Esophagus muscularis mucosa (tissue), 4 donors: Measurements from ENCODE around the gene TIMM17A.

ENCODE experiments used
- EP300 ChIP-seq: sonication (generic); formaldehyde crosslinking; IDR thresholded peaks from one replicate; pipeline ENCODE4 v1.6.1; 2017; ENCODE audit warnings: antibody characterized with exemption
- POLR2A ChIP-seq: fragments of 450-650 bp; IDR thresholded peaks from one replicate; pipeline ENCODE4 v1.6.1; 2017; ENCODE audit warnings: antibody characterized with exemption, moderate library complexity, mild to moderate bottlenecking, low read depth
- POLR2AphosphoS5 ChIP-seq, 2 donors: sonication (generic); formaldehyde crosslinking; IDR thresholded peaks; one replicate each; pipeline ENCODE4 v1.6.1; 2017; ENCODE audit warnings: antibody characterized with exemption in 2 of 2
- TF ChIP-seq, protein P1 (sequence below), 3 experiments: fragments of 200-600 bp in 2 of 3; fragments of 450-650 bp in 1 of 3; sonication (generic) in 2 of 3; IDR thresholded peaks; one replicate each; pipeline ENCODE4 v1.5.1; 2017 to 2019; ENCODE audit warnings: antibody characterized with exemption in 3 of 3, mild to moderate bottlenecking in 2 of 3, moderate library complexity in 1 of 3

DNA sequence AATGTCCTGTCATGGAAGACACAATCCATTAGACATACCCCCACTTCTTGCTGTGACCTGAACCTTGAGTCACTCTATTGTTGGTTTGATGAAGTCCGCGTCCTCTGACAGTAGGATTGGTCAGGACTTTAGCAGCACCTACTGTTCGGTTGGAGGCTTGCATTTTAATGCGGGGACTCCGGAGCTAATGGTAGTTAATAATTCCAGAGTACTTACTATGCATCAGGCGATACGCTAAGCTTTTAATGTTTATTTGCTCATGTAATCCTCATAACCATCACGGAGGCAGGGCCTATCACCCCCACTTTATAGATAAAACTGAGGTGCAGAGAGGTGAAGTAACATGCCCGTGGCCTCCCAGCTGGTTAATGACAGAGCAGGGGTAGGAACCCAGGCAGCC is 47.2 kb downstream of the TIMM17A start:
- TF ChIP-seq, protein P1, sequence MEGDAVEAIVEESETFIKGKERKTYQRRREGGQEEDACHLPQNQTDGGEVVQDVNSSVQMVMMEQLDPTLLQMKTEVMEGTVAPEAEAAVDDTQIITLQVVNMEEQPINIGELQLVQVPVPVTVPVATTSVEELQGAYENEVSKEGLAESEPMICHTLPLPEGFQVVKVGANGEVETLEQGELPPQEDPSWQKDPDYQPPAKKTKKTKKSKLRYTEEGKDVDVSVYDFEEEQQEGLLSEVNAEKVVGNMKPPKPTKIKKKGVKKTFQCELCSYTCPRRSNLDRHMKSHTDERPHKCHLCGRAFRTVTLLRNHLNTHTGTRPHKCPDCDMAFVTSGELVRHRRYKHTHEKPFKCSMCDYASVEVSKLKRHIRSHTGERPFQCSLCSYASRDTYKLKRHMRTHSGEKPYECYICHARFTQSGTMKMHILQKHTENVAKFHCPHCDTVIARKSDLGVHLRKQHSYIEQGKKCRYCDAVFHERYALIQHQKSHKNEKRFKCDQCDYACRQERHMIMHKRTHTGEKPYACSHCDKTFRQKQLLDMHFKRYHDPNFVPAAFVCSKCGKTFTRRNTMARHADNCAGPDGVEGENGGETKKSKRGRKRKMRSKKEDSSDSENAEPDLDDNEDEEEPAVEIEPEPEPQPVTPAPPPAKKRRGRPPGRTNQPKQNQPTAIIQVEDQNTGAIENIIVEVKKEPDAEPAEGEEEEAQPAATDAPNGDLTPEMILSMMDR (IDR thresholded peaks at IDR 0.05): no peak
- TF ChIP-seq POLR2A: no peak
- TF ChIP-seq POLR2AphosphoS5 (IDR thresholded peaks at IDR 0.05): no peak
- no peak for TF ChIP-seq EP300
